A549 treated with CpdA at 1 μM for 4 hours (cell line): Measurements from ENCODE around the gene SYNPO2. TPM values are rescaled to one million over a fixed set of nuclear protein-coding genes. Genes with fewer than 3 reads are reported as not detected.

Experiments
- total RNA-seq: library from RNA; stranded (reverse); fragments of 200-300 nt; extraction: Qiagen RNA extraction; gene quantifications from 5 replicates; pipeline ENCODE4 v1.2.3, GENCODE V29; 2022; ENCODE audit warnings: low read depth

The SYNPO2 gene
- 1.1 to 1.8 TPM (median 1.5 TPM) in 5 replicates for total RNA-seq

GRCh38 chr4:118888666-118889311, at the start of gene SYNPO2:
Gene SYNPO2 (plus strand): TSS chr4:118888854. CDS start chr4:118889037, 183 bp downstream.

Other genes with a start within 250 kb of the SYNPO2 start
- 10.5 to 19.1 TPM (median 16.4 TPM) in 5 replicates for gene METTL14, start 203.5 kb upstream of the SYNPO2 start, total RNA-seq
- 14.5 to 18.2 TPM (median 17.8 TPM) in 5 replicates for gene SEC24D, start 52.7 kb upstream of the SYNPO2 start, total RNA-seq
- gene MYOZ2, start 247.0 kb downstream of the SYNPO2 start, total RNA-seq = not detected in 5 replicates